ENCODE data around the gene ABI2.

ABI2 gene

DNA sequence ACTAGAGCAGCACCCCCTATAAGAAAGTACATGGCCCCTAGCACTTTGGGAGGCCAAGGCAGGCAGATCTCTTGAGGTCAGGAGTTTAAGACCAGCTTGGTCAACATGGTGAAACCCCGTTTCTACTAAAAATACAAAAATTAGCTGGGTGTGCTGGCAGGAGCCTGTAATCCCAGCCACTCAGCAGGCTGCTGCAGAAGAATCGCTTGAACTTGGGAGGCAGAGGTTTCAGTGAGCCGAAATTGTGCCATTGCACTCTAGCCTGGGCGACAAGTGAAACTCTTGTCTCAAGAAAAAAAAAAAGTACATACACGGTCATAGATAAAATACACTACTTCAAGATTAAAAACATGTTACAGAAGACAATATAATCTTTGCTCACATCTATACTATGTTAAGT lies 143.1 kb downstream of the ABI2 start:
- DNase-seq: no peak

DNA sequence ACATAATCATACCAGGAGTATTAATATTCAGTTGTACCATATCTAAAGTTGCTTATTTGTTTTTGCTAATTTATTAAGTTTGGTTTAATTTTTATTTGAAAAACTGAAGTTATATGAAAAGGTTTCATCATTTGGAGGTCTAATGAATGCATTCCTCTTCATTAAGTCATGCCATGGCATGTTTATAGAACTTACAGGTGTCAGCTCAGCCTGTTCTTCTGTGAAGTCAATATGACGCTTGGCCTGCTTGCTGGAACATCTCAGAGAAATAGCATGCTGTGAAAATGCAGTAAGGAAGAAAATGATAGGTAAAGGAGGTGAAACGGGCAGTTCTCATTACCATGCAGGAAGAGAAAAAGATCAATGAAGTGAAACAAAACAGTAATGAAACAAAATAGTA lies 148.7 kb downstream of the ABI2 start:
- DNase-seq: no peak

DNA sequence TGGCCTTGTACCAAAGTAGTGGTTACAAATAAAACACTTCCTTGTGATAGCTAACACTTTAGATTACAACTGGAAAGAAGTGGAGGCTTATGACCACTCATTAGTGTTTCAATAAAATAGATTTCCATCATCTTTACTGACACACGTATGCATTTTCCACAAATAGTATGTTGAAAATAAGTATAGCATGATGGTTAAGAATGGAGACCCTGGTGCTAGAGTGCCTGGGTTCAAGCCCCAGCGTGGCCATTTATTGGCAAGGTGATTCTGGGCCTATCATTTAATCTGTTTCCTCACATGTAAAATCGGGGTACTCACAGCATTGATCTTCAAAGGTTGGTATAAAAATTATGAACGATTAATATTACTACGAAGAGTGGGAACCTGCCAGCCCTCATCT lies 152.4 kb downstream of the ABI2 start:
- no peak for DNase-seq

DNA sequence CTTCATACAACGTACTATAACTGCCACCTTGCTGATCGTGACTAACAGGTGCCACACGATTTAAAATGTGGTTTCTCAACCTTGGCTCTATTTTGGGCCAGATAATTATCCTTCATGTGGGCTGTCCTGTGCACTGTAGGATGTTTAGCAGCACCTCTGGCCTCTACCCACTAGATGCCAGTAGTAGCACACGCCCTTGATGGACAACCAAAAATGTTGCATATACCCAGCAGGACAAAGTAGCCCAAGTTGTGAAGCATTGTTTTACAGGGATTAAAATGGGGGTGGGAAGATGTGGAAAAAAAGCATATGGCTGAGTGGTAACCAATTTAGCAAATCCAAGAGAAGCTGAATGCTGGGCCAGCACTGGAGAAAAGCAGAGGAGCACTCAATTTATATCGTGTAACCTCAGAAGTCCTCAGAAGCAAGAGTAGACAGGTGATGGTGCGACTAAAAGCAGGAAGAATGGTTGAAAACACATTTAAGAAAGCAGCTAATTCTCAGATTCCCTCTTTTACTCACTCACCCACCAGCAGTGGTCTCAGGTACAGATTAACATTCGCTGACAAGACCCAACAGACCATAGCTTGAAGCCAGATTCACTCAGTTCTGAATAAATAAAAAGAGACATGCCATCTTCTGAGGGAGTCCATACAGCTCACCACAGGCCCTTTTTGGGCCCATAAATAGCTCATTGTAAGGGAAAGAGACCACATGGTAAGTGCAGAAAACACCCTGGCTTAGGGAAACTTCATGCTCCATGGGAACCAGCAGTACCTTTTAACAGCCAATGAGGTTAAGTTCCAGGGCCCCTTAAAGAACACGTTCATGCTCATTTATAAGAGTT lies 156.3 kb downstream of the ABI2 start:
- DNase-seq: peak in 27 of 56 donors; percentile 0 to 42 (median 6)

DNA sequence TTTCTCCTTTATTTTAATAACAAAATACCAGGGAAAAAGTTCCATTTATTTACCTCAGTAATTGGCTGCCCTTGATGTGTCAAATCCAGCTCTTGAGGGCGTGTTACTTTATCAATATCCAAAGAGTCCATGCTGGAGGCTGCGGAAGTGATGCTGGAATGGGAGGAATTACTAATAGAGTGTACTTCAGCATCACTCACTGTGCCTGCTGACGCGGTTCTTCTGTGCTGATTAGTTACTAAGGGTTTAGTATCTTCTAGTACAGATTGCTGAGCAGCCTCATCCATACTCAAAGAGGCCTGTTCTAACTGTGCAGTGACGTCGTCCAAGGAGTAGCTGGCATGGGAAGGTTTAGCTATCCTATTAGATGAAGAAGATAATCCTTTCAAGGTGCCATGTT lies 161.3 kb downstream of the ABI2 start:
- DNase-seq: peak in 1 of 56 donors; percentile 5

DNA sequence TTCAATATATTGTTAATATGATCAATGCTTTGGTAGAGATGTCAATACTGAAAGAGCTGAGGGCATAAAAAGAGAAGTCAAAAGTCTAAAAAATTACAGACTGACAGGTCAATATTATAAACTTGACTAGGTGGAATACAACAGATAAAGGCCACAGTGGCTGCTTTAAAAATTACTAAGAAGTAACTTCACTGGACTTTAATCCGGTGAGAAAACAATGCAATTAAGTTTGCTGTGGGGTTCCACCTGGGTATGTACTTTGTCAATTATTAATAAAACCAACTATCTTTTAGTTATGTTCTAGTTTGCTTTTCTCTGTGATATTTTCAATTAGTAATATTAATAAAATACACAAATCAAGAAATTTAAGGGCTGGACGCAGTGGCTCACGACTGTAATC lies 162.2 kb downstream of the ABI2 start:
- no peak for DNase-seq

DNA sequence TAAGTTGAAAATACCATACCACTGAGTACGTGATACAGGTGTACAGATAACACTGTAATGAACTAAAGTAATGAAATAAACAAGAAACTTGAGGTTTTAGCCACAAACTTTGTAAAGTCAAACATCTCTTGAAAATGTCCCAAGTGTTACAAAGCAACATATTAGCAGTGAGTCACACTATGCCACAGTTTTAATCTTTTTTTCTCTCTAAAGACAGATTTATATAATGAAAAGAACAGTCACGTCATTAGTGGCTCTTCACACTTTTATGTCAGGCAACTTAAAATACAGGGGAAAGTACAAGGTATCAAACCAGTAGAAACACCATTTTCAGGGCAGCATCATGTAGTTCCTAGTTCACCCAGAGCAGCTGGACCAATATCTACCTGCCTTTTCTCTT lies 164.8 kb downstream of the ABI2 start:
- no peak for DNase-seq
